H1 (cell line): Measurements from ENCODE around the gene ARMH3. TPM values are rescaled to one million over a fixed set of nuclear protein-coding genes. Genes with fewer than 3 reads are reported as not detected.

ENCODE experiments used
- ATF3 ChIP-seq: IDR thresholded peaks from 2 replicates; pipeline ENCODE4 v1.6.1; 2011; ENCODE audit warnings: low read depth, mild to moderate bottlenecking, low read length; ENCODE audit not compliant: insufficient read depth
- SUZ12 ChIP-seq: fragments of 200-600 bp; sonication (generic); IDR thresholded peaks from 2 replicates; pipeline ENCODE4 v1.6.1; 2012; ENCODE audit warnings: mild to moderate bottlenecking, inconsistent platforms, low read length, moderate library complexity, mixed read lengths
- TEAD4 ChIP-seq: IDR thresholded peaks from 2 replicates; pipeline ENCODE4 v1.6.1; 2012; ENCODE audit warnings: low read depth, low read length, inconsistent platforms, mixed read lengths
- polyA plus RNA-seq, 7 experiments: library from polyadenylated mRNA; depleted of rRNA in 3 of 7; stranded (reverse) in 5 of 7; unstranded in 2 of 7; fragments of >200 nt in 5 of 7; fragments of 200-250 nt in 2 of 7; gene quantifications; 1 replicate in 5 of 7; 2 replicates in 1 of 7; 4 replicates in 1 of 7; pipeline versions ENCODE4 v1.2.1 to v1.2.3, GENCODE V29; 2011 to 2013; ENCODE audit warnings: missing spikeins in 2 of 7, mixed read lengths in 2 of 7
- total RNA-seq: library from RNA; stranded (reverse); fragmentation: NEBNext Ultra II Directional; extraction: Animal tissue kit (Norgen Biotek cat#: 25700); gene quantifications from 2 replicates; pipeline ENCODE4 v1.2.1, GENCODE V29; 2021

Gene ARMH3
- total and polyA plus RNA-seq, 2 of the 8 experiments (the other 6 are each of a cell fraction or from before 2014, with no cell fraction given), result 11.6 to 18.3 TPM

GRCh38 chr10:101824736-101825135, 231.2 kb downstream of the ARMH3 start (continued):
- TF ChIP-seq SUZ12 (no peak), ATF3 (no peak), TEAD4 (no peak)
- TF ChIP-seq, all 59 proteins: peak for 0
